Measurements from ENCODE around the gene CERKL.

Gene CERKL

DNA sequence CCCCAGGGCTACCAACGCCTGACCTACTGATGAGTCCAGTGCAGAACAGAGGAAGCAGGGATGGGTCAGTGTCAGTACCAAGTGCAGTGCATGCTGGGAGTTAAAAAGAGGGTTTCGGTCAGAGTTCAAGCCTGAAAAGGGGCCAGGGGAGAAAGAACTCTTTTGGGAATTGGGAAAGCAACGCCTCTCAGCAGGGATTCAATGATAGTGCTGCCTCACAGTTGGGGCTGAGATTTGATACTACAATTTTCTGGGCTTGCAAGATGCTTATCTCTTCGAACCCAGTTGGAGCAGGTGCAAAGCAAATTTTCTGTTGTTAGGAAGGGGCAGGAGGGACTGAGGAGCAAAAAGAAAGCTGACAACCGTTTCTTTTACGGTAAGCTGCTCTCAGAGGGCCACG, 82.6 kb downstream of the CERKL start:
- DNase-seq (ENCODE audit: low spot score): no peak
- no peak overlapping the region for H3K27ac ChIP-seq (ENCODE audit: poor library complexity, severe bottlenecking)

DNA sequence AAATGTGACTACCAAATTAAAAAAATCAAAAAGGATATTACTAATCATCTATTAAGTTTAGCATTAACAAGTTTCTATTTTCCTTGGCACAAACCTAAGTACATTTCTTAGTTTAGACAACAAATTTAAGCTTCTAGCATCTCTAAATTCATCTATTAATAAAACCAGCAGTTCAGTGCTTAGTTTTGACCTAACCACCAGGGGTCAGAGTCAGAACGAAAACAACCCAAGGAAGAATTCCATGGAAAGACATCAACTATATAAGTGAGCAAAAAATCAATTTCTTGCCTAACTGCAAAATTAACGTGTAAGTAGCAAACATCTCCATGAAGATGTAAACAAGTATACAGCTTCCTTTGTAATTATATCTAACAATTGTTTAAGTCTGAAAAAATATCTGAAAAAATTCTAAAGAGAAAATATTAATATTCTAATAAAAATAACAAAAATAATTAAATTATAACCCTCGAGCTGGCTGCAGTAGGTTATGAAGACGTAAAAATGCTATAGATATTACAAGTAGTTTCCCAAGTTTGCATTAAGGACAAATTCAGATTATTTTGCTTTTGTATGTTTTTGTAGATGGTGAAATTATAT, 83.7 kb downstream of the CERKL start:
- Histone ChIP-seq H3K9me3 (ENCODE audit: severe bottlenecking) (no peaks in the 10 kb centered on the region), H3K36me3 (ENCODE audit: low read depth) (no peaks in the 10 kb centered on the region), H3K4me1 (ENCODE audit: insufficient read depth, poor library complexity, severe bottlenecking) (peaks cover 4% of the 10 kb centered on the region), H3K4me3 (ENCODE audit: severe bottlenecking) (no peak overlapping the region), H3K27me3 (ENCODE audit: insufficient read depth, poor library complexity, severe bottlenecking) (no peaks in the 10 kb centered on the region), H3K27ac (ENCODE audit: poor library complexity, severe bottlenecking) (no peak overlapping the region)
- TF ChIP-seq, protein P1, sequence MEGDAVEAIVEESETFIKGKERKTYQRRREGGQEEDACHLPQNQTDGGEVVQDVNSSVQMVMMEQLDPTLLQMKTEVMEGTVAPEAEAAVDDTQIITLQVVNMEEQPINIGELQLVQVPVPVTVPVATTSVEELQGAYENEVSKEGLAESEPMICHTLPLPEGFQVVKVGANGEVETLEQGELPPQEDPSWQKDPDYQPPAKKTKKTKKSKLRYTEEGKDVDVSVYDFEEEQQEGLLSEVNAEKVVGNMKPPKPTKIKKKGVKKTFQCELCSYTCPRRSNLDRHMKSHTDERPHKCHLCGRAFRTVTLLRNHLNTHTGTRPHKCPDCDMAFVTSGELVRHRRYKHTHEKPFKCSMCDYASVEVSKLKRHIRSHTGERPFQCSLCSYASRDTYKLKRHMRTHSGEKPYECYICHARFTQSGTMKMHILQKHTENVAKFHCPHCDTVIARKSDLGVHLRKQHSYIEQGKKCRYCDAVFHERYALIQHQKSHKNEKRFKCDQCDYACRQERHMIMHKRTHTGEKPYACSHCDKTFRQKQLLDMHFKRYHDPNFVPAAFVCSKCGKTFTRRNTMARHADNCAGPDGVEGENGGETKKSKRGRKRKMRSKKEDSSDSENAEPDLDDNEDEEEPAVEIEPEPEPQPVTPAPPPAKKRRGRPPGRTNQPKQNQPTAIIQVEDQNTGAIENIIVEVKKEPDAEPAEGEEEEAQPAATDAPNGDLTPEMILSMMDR (IDR thresholded peaks at IDR 0.05; ENCODE audit: poor library complexity, severe bottlenecking): peak; percentile 77
- DNase-seq (ENCODE audit: low spot score) (no peak), ATAC-seq (ENCODE audit: low read depth) (peak; percentile 65; the same call in 2 of the 3 replicates)

More for the DNA sequence above, 82.6 kb downstream of the CERKL start:
- peaks cover 4% of the 10 kb centered on the region for H3K4me1 ChIP-seq (ENCODE audit: insufficient read depth, poor library complexity, severe bottlenecking)
- ATAC-seq (ENCODE audit: low read depth): no peak
- H3K27me3 ChIP-seq (ENCODE audit: insufficient read depth, poor library complexity, severe bottlenecking): no peaks in the 10 kb centered on the region
- TF ChIP-seq, protein P1 (IDR thresholded peaks at IDR 0.05; ENCODE audit: poor library complexity, severe bottlenecking): no peak
- H3K4me3 ChIP-seq (ENCODE audit: severe bottlenecking): no peak overlapping the region
- no peaks in the 10 kb centered on the region for H3K36me3 ChIP-seq (ENCODE audit: low read depth)
- no peaks in the 10 kb centered on the region for H3K9me3 ChIP-seq (ENCODE audit: severe bottlenecking)

DNA sequence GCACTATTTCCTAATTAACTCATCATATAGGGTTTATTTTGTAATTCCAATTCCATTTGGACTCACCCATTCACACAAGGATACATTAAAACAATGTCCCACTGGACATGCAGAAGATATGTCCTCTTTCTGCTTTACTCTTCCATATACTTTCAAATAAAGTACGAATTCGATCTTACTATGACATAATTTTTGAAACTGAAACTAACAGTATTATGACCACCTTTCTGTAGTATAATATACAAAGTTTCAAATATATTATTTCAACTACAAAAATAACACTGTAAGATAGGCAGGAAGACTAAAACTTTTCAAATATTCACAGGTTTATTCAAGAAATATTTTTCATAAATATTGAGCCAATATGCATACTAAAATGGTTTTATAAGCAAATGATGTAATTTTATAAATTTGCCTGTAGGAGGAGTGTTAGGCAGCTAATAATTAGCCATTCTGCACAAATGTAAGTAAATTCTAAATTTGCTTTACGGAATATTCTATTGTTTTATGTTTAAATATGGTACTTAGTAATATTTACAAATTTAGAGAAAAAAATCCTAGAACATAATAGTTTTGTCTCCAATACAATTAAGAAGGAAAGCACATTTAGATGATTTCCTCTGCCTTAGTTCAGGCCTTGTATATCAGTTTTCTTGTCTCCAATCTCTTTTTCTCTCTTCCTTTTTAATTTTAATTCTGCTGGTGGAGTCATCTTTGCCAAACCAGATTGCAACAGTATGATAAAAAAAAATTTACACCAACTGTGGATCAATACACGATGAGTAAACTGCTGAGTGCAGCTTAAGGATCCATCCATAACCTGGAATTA, 85.9 kb downstream of the CERKL start:
- Histone ChIP-seq H3K27me3 (ENCODE audit: insufficient read depth, poor library complexity, severe bottlenecking) (no peaks in the 10 kb centered on the region), H3K36me3 (ENCODE audit: low read depth) (no peaks in the 10 kb centered on the region)

DNA sequence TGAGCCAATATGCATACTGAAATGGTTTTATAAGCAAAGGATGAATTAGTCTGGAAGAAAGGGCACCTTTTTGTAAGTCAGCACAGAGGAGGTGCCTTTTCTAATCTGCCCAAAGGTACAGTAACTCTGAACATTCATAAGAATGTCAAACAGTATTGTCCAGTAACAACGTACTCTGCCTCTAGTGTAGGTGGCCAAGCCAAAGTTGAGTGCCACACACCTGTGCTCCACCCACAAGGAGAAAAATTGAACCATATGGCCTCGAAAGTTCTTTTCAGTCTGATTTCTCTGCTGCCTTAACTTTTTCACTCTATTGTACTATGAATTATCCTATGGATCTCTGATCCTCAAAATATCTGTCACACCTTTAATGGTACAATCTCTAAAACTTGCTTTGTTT, 86.8 kb downstream of the CERKL start:
- Histone ChIP-seq H3K36me3 (ENCODE audit: low read depth) (no peaks in the 10 kb centered on the region), H3K27ac (ENCODE audit: poor library complexity, severe bottlenecking) (no peak overlapping the region), H3K27me3 (ENCODE audit: insufficient read depth, poor library complexity, severe bottlenecking) (no peaks in the 10 kb centered on the region), H3K9me3 (ENCODE audit: severe bottlenecking) (no peaks in the 10 kb centered on the region), H3K4me3 (ENCODE audit: severe bottlenecking) (no peak overlapping the region), H3K4me1 (ENCODE audit: insufficient read depth, poor library complexity, severe bottlenecking) (peaks cover 4% of the 10 kb centered on the region)
- ATAC-seq (ENCODE audit: low read depth) (no peak), DNase-seq (ENCODE audit: low spot score) (no peak)
- TF ChIP-seq, protein P1 (IDR thresholded peaks at IDR 0.05; ENCODE audit: poor library complexity, severe bottlenecking): no peak

More for the DNA sequence above, 85.9 kb downstream of the CERKL start:
- Histone ChIP-seq H3K4me3 (ENCODE audit: severe bottlenecking) (no peak overlapping the region), H3K9me3 (ENCODE audit: severe bottlenecking) (no peaks in the 10 kb centered on the region), H3K27ac (ENCODE audit: poor library complexity, severe bottlenecking) (no peak overlapping the region), H3K4me1 (ENCODE audit: insufficient read depth, poor library complexity, severe bottlenecking) (peaks cover 4% of the 10 kb centered on the region)
- ATAC-seq (ENCODE audit: low read depth): no peak
- DNase-seq (ENCODE audit: low spot score): no peak
- TF ChIP-seq, protein P1 (IDR thresholded peaks at IDR 0.05; ENCODE audit: poor library complexity, severe bottlenecking): peak; percentile 55
